GM08714 (cell line): ENCODE measurements around the gene WBP2.

Experiments
- H3K4me3 ChIP-seq: fragments of 200-500 bp; sonication (Bioruptor generic); 2 replicates; pipeline ENCODE4 v1.5.1; 2014; ENCODE audit warnings: mild to moderate bottlenecking, low read length, inconsistent platforms
- ZNF274 ChIP-seq: IDR thresholded peaks from 2 replicates; pipeline ENCODE4 v1.6.1; 2012; ENCODE audit warnings: mild to moderate bottlenecking, low read depth, low read length

The WBP2 gene

GRCh38 chr17:75855310-75856061 lies at the start of gene WBP2:
Gene WBP2, minus strand, starts transcription at chr17:75855335. Its CDS starts 38 bp downstream, at chr17:75855297.
- TF ChIP-seq ZNF274, result no peak
- H3K4me3 ChIP-seq, result peak within 1 kb of the TSS; percentile 79

DNA sequence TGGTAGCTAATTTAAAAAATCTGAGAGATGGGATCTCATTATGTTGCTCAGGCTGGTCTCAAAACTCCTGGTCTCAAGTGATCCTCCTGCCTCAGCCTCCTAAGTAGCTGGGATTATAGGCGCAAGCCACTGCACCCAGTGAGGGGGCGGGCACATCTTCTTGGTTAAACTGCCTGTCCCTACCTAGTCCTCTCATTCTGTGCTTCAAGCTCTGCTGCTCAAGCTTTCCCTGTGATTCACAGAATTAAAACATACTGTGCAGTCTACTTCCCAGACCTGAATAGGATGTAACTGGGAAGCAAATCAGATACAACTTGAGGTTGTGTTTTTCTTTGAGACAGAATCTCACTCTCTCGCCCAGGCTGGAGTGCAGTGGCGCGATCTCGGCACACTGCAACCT lies 47.3 kb upstream of the WBP2 start:
- no peak overlapping the region for H3K4me3 ChIP-seq
- TF ChIP-seq ZNF274, result no peak

DNA sequence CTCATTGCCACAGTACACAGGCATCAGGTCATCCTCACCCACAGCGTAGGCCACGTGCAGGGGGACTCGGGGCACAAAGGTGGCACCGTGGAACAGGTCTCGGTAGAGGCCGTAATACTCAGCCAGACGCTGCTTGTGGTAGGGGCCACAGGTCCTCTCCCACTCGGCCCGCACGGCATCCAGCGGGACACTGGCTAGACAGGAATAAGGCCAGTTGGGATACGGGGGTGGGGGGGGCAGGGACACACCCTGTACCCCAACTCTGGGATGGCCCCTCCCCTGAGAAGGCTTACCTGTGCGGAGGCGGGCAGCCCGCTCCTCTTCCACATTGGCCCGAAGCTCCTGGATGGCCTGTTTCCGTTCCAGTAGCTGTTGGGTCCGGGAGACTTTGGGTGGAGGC lies 46.6 kb upstream of the WBP2 start:
- TF ChIP-seq ZNF274, result no peak
- H3K4me3 ChIP-seq, result no peak overlapping the region

DNA sequence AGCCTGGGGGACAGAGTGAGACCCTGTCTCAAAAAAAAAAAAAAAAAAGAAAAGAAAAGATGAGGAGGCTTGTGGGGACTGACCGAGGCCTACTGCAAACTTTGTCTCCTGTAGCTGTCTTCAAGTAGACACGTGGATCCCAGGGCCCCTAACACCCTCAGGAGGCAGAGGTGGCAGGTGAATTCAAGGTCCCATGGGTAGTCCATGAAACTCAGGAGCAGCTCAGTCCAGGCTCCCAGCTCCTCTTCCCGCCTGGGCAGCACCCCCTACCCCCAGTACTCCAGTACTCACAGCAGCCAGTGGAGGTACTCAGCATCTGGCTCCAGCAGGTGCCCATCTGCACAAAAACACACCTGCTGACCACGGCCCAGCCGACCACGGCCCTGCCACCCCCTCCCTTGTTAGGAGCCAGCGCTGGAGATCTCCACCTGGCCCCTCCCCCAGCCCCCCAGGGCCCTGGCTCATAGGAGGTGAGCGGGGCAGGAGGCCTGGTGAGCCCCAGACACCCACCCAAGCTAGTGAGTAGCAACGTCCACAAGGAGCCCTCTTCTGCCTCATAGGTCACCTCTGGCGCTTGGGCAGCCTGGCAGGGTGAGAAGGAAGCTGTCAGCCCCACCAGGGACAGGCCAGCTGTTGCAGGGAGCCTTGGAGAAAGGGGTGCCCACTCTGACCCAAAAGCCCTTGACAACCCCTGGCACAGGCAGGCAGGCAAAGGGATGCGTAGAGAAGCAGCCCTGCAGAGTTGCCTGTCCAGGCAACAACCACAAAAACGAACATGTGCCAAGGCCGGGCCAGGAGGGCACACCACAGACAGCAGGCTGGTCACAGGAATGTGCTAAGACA lies 45.8 kb upstream of the WBP2 start:
- no peak for TF ChIP-seq ZNF274
- no peak overlapping the region for H3K4me3 ChIP-seq

GRCh38 chr17:75899767-75900468 lies 44.8 kb upstream of the WBP2 start:
- no peak overlapping the region for H3K4me3 ChIP-seq
- TF ChIP-seq ZNF274, result no peak

GRCh38 chr17:75899353-75899752 lies 44.2 kb upstream of the WBP2 start:
- no peak for TF ChIP-seq ZNF274

DNA sequence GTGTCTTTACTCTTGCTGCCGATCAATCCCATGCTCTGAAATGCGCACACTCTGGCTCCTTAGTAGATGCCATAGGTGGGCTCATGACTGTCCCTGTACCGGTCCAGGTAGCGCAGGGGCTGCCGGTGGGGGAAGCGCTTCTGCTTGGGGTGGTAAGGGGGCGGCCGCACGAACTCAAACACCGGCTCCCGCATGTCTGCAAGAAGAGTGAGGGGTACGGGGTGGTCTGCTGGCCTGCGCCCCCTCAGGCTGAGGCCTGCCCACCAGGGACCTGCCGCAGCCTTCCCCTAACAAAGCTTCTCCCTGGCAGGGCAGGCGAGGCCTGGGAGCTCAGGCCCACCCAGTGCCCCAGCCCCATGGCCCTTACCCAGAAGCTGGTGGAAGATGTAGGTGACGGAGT lies 43.7 kb upstream of the WBP2 start:
- TF ChIP-seq ZNF274, result no peak
- H3K4me3 ChIP-seq, result no peak overlapping the region

More at GRCh38 chr17:75899353-75899752, 44.2 kb upstream of the WBP2 start:
- H3K4me3 ChIP-seq, result no peak overlapping the region

DNA sequence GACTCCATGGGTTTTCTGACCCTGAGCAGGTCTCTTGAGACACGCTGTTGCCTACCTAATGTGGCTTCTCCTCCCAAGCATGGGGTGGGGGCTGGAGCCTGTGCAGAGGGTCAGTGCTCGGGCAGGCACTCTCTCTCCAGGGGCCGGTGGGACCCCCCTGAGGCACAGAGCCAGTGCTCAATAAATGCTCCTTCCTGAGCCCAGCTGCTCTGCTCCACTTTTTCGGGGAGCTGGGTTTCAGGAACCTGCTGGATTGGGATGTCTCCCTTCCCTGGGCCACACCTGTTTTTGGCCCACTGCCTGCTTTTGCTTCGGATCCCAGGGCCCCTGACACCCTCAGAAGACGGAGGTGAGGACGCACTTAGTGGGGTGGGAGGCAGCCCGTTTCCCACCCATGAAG lies 42.9 kb upstream of the WBP2 start:
- no peak overlapping the region for H3K4me3 ChIP-seq
- TF ChIP-seq ZNF274, result no peak

- H3K4me3 ChIP-seq, result no peak overlapping the region
- TF ChIP-seq ZNF274, result no peak
Measured at GRCh38 chr17:75897160-75898019, 42.3 kb upstream of the WBP2 start.

GRCh38 chr17:75896415-75897159 lies 41.5 kb upstream of the WBP2 start, which contains the start of gene TRIM65:
Gene TRIM65, minus strand, starts transcription at chr17:75896951. Its CDS starts 14 bp downstream, at chr17:75896937.
- peak within 1 kb of the TSS; percentile 77 for H3K4me3 ChIP-seq
- no peak for TF ChIP-seq ZNF274

GRCh38 chr17:75895370-75896155 lies 40.4 kb upstream of the WBP2 start:
- TF ChIP-seq ZNF274, result no peak
- peak overlapping the region; percentile 77 for H3K4me3 ChIP-seq
